K562 (cell line): ENCODE data around the gene ABCG2. TPM values are rescaled to one million over a fixed set of nuclear protein-coding genes. Genes with fewer than 3 reads are reported as not detected.

Experiments
- ATAC-seq: fragments of 200-7000 bp; cut with Tn5 transposase; 3 replicates; pipeline ENCODE4 v1.9.1; 2020; ENCODE audit warnings: moderate library complexity
- BruUV-seq: library from RNA; stranded (reverse); fragments of 400-500 nt; replicated peaks from 2 replicates; lab custom pipeline; 2021; lab: Mats Ljungman, UMichigan
- CTCF ChIA-PET: fragments of 300-600 bp; formaldehyde crosslinking; extraction: SDS; loops from one replicate; lab custom pipeline; 2021; ENCODE audit warnings: low intra/inter-chr PET ratio; lab: Yijun Ruan, JAX
- POLR2A ChIA-PET: fragments of 300-600, 350-650 bp; sonication (Branson Sonifier 250); formaldehyde crosslinking; extraction: SDS; loops from one replicate; lab custom pipeline; 2021; ENCODE audit warnings: antibody characterized with exemption, inconsistent platforms; lab: Yijun Ruan, JAX
- DNase-seq, 4 experiments: peaks; one replicate each; pipeline versions ENCODE4 v3.0.0 to v3.0.0-alpha.2; 2011 to 2018; ENCODE audit warnings: low spot score in 3 of 4, mixed read lengths in 3 of 4; ENCODE audit errors: extremely low read depth in 1 of 4
- FAIRE-seq: peaks from 2 replicates; lab custom pipeline; 2011; peaks lifted over from hg19 to GRCh38; lab: Jason Lieb, UNC
- H2AFZ ChIP-seq: 2 replicates; pipeline ENCODE4 v1.6.0; 2011; ENCODE audit warnings: low read depth, low read length, control low read depth, inconsistent platforms
- H3K27ac ChIP-seq: fragments of 200-600 bp; 3 replicates; pipeline ENCODE4 v1.8.0; 2011; ENCODE audit warnings: low read depth, mild to moderate bottlenecking, control low read depth, inconsistent platforms, low read length, moderate library complexity, mixed read lengths; ENCODE audit errors: extremely low read depth
- H3K27me3 ChIP-seq, 2 experiments: fragments of 300-600 bp in 1 of 2; 2 replicates in 1 of 2; 3 replicates in 1 of 2; pipeline versions ENCODE4 v1.6.0 to v1.8.0; 2011; ENCODE audit warnings: inconsistent platforms in 2 of 2, low read length in 2 of 2, mild to moderate bottlenecking in 1 of 2, mixed read lengths in 1 of 2, moderate library complexity in 1 of 2; ENCODE audit not compliant: control insufficient read depth in 2 of 2, insufficient read depth in 2 of 2
- H3K36me3 ChIP-seq: fragments of 300-600 bp; 3 replicates; pipeline ENCODE4 v1.8.0; 2011; ENCODE audit warnings: mild to moderate bottlenecking, low read length, inconsistent platforms; ENCODE audit not compliant: control insufficient read depth, insufficient read depth
- H3K4me1 ChIP-seq, 2 experiments: fragments of 200-600 bp in 1 of 2; replicated peaks in 1 of 2; 2 replicates in 1 of 2; 3 replicates in 1 of 2; pipeline versions ENCODE4 v1.5.1 to v1.8.0; 2011; ENCODE audit warnings: inconsistent platforms in 2 of 2, low read length in 2 of 2, mild to moderate bottlenecking in 1 of 2, mixed read lengths in 1 of 2, moderate library complexity in 1 of 2; ENCODE audit not compliant: control insufficient read depth in 2 of 2, insufficient read depth in 2 of 2
- H3K4me2 ChIP-seq: 2 replicates; pipeline ENCODE4 v1.6.1; 2011; ENCODE audit warnings: low read length, control low read depth, inconsistent platforms, mixed read lengths; ENCODE audit not compliant: insufficient read depth
- H3K4me3 ChIP-seq: fragments of 200-600 bp; sonication (generic), shearing (Covaris generic); 2 replicates; pipeline ENCODE4 v1.5.1; 2016; ENCODE audit warnings: control low read depth, inconsistent platforms
- H3K79me2 ChIP-seq: fragments of 200-600 bp; 3 replicates; pipeline ENCODE4 v1.8.0; 2011; ENCODE audit warnings: low read length, inconsistent platforms; ENCODE audit not compliant: control insufficient read depth, insufficient read depth
- H3K9ac ChIP-seq, 2 experiments: 2 replicates each; pipeline versions ENCODE4 v1.6.0 to v1.6.1; 2011; ENCODE audit warnings: low read depth in 2 of 2, low read length in 2 of 2, control low read depth in 1 of 2, inconsistent platforms in 1 of 2, mild to moderate bottlenecking in 1 of 2, mixed read lengths in 1 of 2; ENCODE audit not compliant: insufficient read depth in 1 of 2
- H3K9me1 ChIP-seq: one replicate; pipeline ENCODE4 v1.6.0; 2011; ENCODE audit warnings: inconsistent platforms, mild to moderate bottlenecking, low read length, moderate library complexity; ENCODE audit not compliant: control insufficient read depth, insufficient read depth
- H3K9me3 ChIP-seq: replicated peaks from 2 replicates; pipeline ENCODE4 v1.5.1; 2011; ENCODE audit warnings: low read depth, low read length, inconsistent platforms; ENCODE audit not compliant: control insufficient read depth, insufficient read depth
- H4K20me1 ChIP-seq: replicated peaks from 2 replicates; pipeline ENCODE4 v1.6.1; 2011; ENCODE audit warnings: low read length, inconsistent platforms, mixed read lengths; ENCODE audit not compliant: control insufficient read depth, insufficient read depth
- CCNT2 ChIP-seq: IDR thresholded peaks from 2 replicates; pipeline ENCODE4 v1.6.1; 2011; ENCODE audit warnings: borderline replicate concordance, low read depth, mild to moderate bottlenecking, moderate library complexity, mixed read lengths, low read length; ENCODE audit not compliant: insufficient read length; ENCODE audit errors: extremely low read depth
- GTF3C2 ChIP-seq: IDR thresholded peaks from 3 replicates; pipeline ENCODE4 v1.6.1; 2011; ENCODE audit warnings: borderline replicate concordance, mild to moderate bottlenecking, moderate library complexity; ENCODE audit not compliant: insufficient read length; ENCODE audit errors: extremely low read depth
- NONO ChIP-seq, 2 experiments: fragments of 200-400 bp in 1 of 2; fragments of 450-650 bp in 1 of 2; formaldehyde crosslinking in 1 of 2; IDR thresholded peaks; 2 replicates each; pipeline ENCODE4 v1.6.1; 2017; ENCODE audit warnings: low read depth in 2 of 2, mild to moderate bottlenecking in 2 of 2, moderate library complexity in 2 of 2, low read length in 1 of 2
- SMC3 ChIP-seq: conservative IDR thresholded peaks from 2 replicates; pipeline ENCODE4 v1.6.1; 2011; ENCODE audit warnings: low read depth, low read length, improper control_type of control experiment; ENCODE audit not compliant: insufficient read depth
- ZBTB11 ChIP-seq, 3 experiments: fragments of 200-800 bp in 1 of 3; fragments of 250-450 bp in 1 of 3; fragments of 450-650 bp in 1 of 3; sonication (Bioruptor Pico) in 1 of 3; sonication (Bioruptor generic) in 1 of 3; formaldehyde crosslinking in 1 of 3; IDR thresholded peaks; 2 replicates each; pipeline versions ENCODE4 v1.6.1 to v1.8.0; 2016 to 2022; ENCODE audit warnings: mild to moderate bottlenecking in 2 of 3, missing genetic modification characterization in 2 of 3, missing compliant biosample characterization in 1 of 3, moderate library complexity in 1 of 3
- ZNF668 ChIP-seq: fragments of 250-450 bp; sonication (Bioruptor Pico); IDR thresholded peaks from 2 replicates; pipeline ENCODE4 v1.8.0; 2022; ENCODE audit warnings: mild to moderate bottlenecking, inconsistent platforms
- WGBS: fragments of 100-300 bp; shearing (Covaris generic); methylation state at CpG from one replicate; pipeline ENCODE4 v1.1.6; 2016; ENCODE audit warnings: low coverage, mixed read lengths; ENCODE audit not compliant: insufficient coverage; ENCODE audit errors: missing lambda C conversion rate; 5-methylcytosine and 5-hydroxymethylcytosine counted together
- in situ Hi-C: fragments of 300-500 bp; cut with MboI; formaldehyde crosslinking; loops from 4 replicates; pipeline ENCODE4 v1.15.0; 2018; ENCODE audit warnings: inconsistent platforms, mixed read lengths
- intact Hi-C: fragments of 100-400 bp; cut with micrococcal nuclease; formaldehyde crosslinking; loops from 2 replicates; pipeline ENCODE4 v1.14.2; 2022
- polyA plus RNA-seq, 8 experiments: library from polyadenylated mRNA; depleted of rRNA in 4 of 8; stranded (reverse) in 5 of 8; unstranded in 3 of 8; fragments of >200 nt; fragmentation: Nextera tagmentation in 2 of 8; fragmentation: Illumina TruSeq in 1 of 8; extraction: Ambion mirVana in 2 of 8; extraction: Trizol in 1 of 8; gene quantifications; 2 replicates each; pipeline versions ENCODE4 v1.2.1 to v1.2.3, GENCODE V29; 2011 to 2014; ENCODE audit warnings: inconsistent platforms in 1 of 8, missing spikeins in 1 of 8
- total RNA-seq, 7 experiments: library from RNA; depleted of rRNA in 6 of 7; stranded (reverse); fragments of >200 nt in 6 of 7; fragmentation: Illumina TruSeq in 2 of 7; extraction: Trizol in 2 of 7; gene quantifications; 2 replicates each; pipeline versions ENCODE4 v1.2.1 to v1.2.3, GENCODE V29; 2011 to 2021; ENCODE audit warnings: low replicate concordance in 1 of 7
- TF ChIP-seq, protein P1 (sequence below): fragments of 250-450 bp; sonication (Bioruptor Pico); IDR thresholded peaks from 2 replicates; pipeline ENCODE4 v1.8.0; 2021; ENCODE audit warnings: moderate library complexity, mild to moderate bottlenecking, inconsistent platforms
- TF ChIP-seq, protein P2 (sequence below): fragments of 450-650 bp; formaldehyde crosslinking; IDR thresholded peaks from 2 replicates; pipeline ENCODE4 v1.4.0; 2020; ENCODE audit warnings: mild to moderate bottlenecking, moderate library complexity

ABCG2 gene
- total and polyA plus RNA-seq, 9 of the 15 experiments (the other 6 are each of a cell fraction or from before 2014, with no cell fraction given): 0.01 to 0.36 (median 0.11) TPM; not detected in 4

DNA sequence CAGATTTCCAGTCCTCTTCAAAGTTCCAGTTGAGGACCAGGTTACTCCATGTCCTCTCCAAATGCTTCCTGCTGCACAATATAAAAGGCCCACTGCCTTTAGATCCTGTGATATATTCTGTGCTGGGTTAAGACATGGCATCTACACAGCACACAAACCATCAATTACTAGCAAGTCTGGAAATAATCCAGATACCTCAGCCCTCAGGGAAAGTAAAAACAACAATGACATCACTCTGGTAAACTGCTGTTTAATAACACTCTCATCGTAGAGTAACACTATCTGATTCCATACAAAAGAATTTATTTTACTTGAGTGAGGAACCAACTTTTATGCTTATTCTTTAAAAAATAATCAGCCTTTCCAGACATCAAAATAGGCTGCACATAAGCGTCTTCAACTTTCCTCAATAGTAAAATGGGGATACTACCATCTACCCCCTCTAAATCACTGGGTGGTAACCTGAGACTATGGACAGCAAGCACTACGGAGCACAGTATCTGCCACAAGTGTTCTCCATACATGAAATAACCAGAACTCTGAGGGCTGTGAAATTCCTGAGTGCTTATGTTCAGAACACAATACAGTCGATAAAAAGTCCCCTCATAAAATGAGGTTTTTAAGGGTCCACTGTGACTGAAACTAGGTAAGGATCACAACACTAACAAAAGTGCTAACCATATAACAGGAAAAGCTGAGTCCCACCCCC is 53.4 kb downstream of the ABCG2 start:
- H3K4me1 ChIP-seq: no peaks in the 10 kb centered on the region
- in situ Hi-C loops: no loop called here
- no TSS peak for BruUV-seq
- no peak overlapping the region for H3K9ac ChIP-seq
- no peak overlapping the region for H3K4me3 ChIP-seq
- no peak for ATAC-seq
- no peak overlapping the region for H3K27ac ChIP-seq
- ChIA-PET POLR2A (no interaction called here), CTCF (no interaction called here)
- no peaks in the 10 kb centered on the region for H3K36me3 ChIP-seq
- H3K9me1 ChIP-seq: no peaks in the 10 kb centered on the region
- no peak for FAIRE-seq
- no peaks in the 10 kb centered on the region for H3K79me2 ChIP-seq
- no peaks in the 10 kb centered on the region; a peak in 1 of 5 replicates for H3K27me3 ChIP-seq
- no peak for DNase-seq
- no peaks in the 10 kb centered on the region for H3K9me3 ChIP-seq
- H4K20me1 ChIP-seq: no peaks in the 10 kb centered on the region
- intact Hi-C loops: no loop called here
- no peak overlapping the region for H2AFZ ChIP-seq
- 5% methylated on average over 4 of the region's 4 CpGs for WGBS
- no peak overlapping the region for H3K4me2 ChIP-seq
- TF ChIP-seq, protein P1, sequence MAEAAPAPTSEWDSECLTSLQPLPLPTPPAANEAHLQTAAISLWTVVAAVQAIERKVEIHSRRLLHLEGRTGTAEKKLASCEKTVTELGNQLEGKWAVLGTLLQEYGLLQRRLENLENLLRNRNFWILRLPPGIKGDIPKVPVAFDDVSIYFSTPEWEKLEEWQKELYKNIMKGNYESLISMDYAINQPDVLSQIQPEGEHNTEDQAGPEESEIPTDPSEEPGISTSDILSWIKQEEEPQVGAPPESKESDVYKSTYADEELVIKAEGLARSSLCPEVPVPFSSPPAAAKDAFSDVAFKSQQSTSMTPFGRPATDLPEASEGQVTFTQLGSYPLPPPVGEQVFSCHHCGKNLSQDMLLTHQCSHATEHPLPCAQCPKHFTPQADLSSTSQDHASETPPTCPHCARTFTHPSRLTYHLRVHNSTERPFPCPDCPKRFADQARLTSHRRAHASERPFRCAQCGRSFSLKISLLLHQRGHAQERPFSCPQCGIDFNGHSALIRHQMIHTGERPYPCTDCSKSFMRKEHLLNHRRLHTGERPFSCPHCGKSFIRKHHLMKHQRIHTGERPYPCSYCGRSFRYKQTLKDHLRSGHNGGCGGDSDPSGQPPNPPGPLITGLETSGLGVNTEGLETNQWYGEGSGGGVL: no peak
- TF ChIP-seq SMC3 (no peak), CCNT2 (no peak), GTF3C2 (no peak), NONO (IDR thresholded peaks at IDR 0.05; ENCODE audit: low read depth in 2 of 2, low read length in 1 of 2) (no peak), ZBTB11 (CRISPR knock-in tag; IDR thresholded peaks at IDR 0.05) (no peak), ZNF668 (CRISPR knock-in tag) (no peak)
- TF ChIP-seq, protein P2, sequence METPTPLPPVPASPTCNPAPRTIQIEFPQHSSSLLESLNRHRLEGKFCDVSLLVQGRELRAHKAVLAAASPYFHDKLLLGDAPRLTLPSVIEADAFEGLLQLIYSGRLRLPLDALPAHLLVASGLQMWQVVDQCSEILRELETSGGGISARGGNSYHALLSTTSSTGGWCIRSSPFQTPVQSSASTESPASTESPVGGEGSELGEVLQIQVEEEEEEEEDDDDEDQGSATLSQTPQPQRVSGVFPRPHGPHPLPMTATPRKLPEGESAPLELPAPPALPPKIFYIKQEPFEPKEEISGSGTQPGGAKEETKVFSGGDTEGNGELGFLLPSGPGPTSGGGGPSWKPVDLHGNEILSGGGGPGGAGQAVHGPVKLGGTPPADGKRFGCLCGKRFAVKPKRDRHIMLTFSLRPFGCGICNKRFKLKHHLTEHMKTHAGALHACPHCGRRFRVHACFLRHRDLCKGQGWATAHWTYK: no peak
